ENCODE data around the gene FADS2.

FADS2 gene

DNA sequence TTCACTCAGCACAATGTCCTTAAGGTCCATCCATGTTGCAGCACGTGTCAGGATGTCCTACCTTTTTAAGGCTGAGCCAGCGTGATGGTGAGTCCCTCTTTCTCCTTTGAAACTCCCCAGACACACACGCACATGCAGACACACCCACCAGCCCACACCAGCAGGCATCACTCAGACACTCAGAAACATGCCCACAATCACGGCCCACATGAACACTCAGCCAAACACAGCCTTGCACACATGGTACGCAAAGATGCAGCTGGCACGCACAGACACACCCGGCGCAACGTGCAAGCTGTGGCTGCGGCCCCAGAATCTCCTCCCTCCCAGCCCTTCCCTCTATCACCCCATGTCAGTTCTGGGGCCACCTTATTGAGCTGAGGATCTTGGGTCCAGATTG is 55.2 kb downstream of the FADS2 start:
- in situ Hi-C loops (cut with HindIII; ENCODE audit: low pct_unique_long_range_greater_than_20kb, low sequenced_read_pairs), result no loop called here
- no peak for TF ChIP-seq JUND (IDR thresholded peaks at IDR 0.05; ENCODE audit: low read depth)
- DNase-seq (ENCODE audit: low read depth in 1 of 2, low spot score in 1 of 2), result no peak

DNA sequence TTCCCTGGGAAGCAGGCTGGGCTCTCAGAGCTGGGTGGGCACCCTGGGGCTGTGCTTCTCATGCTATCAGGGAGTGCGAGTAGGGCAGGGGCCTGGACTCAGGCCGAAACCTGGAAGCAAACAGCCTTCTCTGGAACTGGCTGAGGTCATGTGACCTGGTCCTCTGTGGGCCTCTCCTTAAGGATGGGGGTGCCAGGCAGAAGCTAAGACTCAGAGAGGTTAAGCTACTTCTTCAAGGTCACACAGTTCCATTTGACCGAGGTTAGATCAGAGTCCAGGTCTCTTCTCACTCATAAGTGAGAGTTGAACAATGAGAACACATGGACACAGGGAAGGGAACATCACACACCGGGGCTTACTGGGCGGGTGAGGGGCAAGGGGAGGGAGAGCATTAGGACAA is 55.8 kb downstream of the FADS2 start:
- in situ Hi-C loops (cut with HindIII; ENCODE audit: low pct_unique_long_range_greater_than_20kb, low sequenced_read_pairs), result no loop called here
- no peak for TF ChIP-seq JUND (IDR thresholded peaks at IDR 0.05; ENCODE audit: low read depth)
- no peak for DNase-seq (ENCODE audit: low read depth in 1 of 2, low spot score in 1 of 2)

DNA sequence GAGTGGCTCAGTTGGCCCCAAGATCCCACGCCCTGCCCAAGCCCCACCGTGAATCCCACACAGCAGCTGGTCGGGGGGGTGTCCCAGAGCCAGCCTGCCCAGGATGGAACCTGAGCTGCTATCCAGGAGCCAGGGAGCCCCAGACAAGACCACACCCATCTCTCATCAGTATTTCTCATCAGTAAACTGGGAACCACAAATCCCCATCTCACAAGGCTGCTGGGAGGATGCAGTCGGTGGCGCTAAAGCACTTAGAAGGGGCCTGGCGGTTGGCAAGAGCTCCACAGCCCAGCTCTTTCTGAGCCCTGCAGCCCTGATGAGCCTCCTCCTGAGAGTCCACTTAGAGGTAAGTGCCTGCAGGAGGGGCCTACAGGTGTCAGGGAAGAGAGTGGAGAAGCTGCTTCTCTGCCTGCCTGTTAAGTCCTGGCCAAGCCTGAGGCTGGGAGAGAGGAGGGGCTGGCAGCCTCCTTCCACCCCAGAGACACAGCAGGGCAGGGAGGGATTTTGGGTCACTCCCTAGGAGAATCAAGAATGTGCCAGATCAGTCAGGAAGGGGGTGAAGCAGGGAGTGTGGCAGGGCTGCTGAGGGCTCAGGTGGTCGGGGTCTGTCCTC is 57.2 kb downstream of the FADS2 start:
- no peak for TF ChIP-seq JUND (IDR thresholded peaks at IDR 0.05; ENCODE audit: low read depth)
- no peak for DNase-seq (ENCODE audit: low read depth in 1 of 2, low spot score in 1 of 2)
- in situ Hi-C loops (cut with HindIII; ENCODE audit: low pct_unique_long_range_greater_than_20kb, low sequenced_read_pairs), result no loop called here

DNA sequence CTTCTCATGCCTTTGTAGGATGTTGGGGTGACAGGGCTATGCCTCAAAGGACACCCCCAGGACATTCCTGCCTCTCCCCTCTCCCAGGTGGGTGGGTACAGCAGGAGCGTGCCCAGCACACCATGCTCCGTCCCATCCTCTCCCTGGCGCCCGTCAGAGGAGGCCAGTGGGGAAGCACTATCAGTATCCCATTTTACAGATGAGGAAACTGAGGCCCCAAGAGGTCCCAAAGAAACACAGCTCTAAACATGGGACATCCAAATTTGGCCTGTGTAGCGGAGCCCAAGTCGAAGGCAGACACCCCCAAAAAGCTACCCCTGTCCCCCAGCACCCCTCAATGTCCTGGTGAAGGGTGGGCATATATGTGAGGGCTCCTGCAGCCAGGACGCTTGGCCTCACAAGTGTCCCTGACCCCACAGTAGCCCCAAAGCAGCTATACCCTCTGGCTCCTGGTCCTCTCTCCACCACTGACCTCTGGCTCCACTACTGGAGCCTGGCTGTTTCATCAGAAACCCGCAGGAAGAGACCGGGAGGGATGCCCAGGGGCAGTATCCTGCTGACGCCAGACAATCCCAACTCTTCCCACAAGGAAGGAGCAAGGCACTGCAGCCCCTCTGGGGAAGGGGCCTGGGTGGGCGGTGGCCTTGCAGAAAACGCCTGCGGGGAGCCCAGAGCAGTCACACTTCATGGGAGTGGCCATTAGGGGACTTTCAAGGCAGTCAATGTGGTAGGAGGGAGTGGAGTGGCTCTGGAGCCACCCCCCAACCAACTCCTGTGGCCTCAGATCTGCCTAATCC is 57.9 kb downstream of the FADS2 start:
- TF ChIP-seq JUND (IDR thresholded peaks at IDR 0.05; ENCODE audit: low read depth), result no peak
- no peak for DNase-seq (ENCODE audit: low read depth in 1 of 2, low spot score in 1 of 2)
- in situ Hi-C loops (cut with HindIII; ENCODE audit: low pct_unique_long_range_greater_than_20kb, low sequenced_read_pairs), result no loop called here

DNA sequence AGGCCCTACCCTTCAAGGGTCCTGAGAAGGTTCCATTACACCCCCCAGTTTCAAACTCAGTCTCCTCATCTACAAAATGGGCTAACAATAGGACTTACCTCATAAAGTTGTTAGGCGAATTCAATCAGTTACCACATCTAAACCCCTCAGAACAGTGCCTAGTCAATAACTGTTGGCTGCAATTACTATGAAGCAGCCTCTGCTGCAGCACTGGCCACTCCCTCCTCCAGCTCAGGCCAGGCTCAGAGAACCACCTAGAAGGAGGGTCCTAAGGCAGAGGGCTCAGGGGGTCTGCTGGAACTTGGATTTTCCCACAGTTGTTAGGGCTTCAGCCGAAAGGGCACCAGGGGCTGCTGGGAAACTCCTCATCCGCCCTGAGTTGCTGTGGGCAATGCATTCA is 58.5 kb downstream of the FADS2 start:
- DNase-seq (ENCODE audit: low read depth in 1 of 2, low spot score in 1 of 2), result no peak
- in situ Hi-C loops (cut with HindIII; ENCODE audit: low pct_unique_long_range_greater_than_20kb, low sequenced_read_pairs), result no loop called here
- TF ChIP-seq JUND (IDR thresholded peaks at IDR 0.05; ENCODE audit: low read depth), result no peak

DNA sequence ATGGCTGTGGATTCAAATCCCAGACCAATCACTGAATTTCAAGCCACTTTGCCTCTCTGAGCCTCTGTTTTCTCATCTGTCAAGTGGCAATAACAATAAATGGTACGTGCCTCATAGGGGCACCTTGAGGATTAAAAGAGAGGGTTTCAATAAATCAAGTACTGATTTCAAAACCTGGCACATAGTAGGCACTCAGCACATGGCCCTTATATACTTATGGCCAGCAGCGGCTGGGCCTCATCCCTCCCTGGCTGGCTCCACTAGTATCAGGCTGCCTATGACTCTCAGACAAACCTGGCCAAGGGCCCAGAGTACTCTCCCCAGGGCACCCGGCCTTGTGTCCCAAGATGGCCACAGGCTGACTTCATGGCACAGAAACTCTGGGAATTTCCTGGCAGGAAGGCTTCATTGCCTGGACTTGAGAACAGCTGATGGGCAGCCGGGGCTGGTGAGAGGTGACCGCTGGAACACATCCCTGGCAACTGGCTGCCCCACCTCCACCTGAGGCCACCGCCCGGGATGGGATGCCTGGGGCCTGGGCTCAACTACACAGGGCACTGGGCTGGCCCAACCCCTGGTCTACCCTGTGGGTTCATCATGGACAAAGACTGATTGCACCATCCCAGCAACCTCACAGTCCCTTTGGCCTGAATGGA is 59.9 kb downstream of the FADS2 start:
- TF ChIP-seq JUND (IDR thresholded peaks at IDR 0.05; ENCODE audit: low read depth), result no peak
- in situ Hi-C loops (cut with HindIII; ENCODE audit: low pct_unique_long_range_greater_than_20kb, low sequenced_read_pairs), result no loop called here
- DNase-seq (ENCODE audit: low read depth in 1 of 2, low spot score in 1 of 2), result peak in 1 of 2 experiments; percentile 48

DNA sequence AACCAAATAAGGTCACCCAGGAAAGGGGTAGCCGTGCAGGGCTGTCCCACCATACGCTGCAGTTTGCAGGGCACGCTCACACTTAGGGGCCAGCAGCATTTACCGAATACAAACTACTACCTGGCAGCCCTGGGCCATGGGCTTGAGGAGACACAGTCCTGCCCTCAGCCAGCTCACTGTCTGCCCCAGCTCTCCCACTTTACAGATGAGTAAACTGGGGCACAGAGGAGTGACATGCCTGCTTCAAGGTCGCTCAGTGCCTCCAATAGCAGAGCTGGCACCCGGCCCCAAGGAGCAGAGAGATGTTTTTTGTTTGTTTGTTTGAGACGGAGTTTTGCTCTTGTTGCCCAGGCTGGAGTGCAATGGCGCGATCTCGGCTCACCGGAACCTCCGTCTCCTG is 60.5 kb downstream of the FADS2 start:
- TF ChIP-seq JUND (IDR thresholded peaks at IDR 0.05; ENCODE audit: low read depth), result no peak
- DNase-seq (ENCODE audit: low read depth in 1 of 2, low spot score in 1 of 2), result no peak
- in situ Hi-C loops (cut with HindIII; ENCODE audit: low pct_unique_long_range_greater_than_20kb, low sequenced_read_pairs), result no loop called here

DNA sequence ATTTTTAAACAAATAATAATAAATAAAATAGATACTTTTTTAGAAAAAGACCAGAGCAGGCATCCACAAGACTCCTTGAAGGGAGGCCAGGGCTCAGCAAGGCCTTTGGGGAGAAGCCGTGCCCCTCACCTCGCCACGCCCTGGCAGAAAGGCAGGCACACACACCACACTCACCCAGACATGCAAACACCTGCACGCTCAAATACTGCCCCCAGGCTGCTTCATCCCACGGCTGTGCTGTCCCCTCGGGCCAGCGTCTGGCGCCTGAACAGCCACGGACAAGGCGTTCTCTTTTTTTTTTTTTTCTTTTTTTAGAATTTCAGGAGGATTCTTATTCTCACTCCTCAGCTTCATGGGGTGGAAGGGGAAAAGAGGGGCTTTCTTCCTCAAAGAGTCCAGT is 61.7 kb downstream of the FADS2 start:
- in situ Hi-C loops (cut with HindIII; ENCODE audit: low pct_unique_long_range_greater_than_20kb, low sequenced_read_pairs), result no loop called here
- no peak for DNase-seq (ENCODE audit: low read depth in 1 of 2, low spot score in 1 of 2)
- TF ChIP-seq JUND (IDR thresholded peaks at IDR 0.05; ENCODE audit: low read depth), result no peak

DNA sequence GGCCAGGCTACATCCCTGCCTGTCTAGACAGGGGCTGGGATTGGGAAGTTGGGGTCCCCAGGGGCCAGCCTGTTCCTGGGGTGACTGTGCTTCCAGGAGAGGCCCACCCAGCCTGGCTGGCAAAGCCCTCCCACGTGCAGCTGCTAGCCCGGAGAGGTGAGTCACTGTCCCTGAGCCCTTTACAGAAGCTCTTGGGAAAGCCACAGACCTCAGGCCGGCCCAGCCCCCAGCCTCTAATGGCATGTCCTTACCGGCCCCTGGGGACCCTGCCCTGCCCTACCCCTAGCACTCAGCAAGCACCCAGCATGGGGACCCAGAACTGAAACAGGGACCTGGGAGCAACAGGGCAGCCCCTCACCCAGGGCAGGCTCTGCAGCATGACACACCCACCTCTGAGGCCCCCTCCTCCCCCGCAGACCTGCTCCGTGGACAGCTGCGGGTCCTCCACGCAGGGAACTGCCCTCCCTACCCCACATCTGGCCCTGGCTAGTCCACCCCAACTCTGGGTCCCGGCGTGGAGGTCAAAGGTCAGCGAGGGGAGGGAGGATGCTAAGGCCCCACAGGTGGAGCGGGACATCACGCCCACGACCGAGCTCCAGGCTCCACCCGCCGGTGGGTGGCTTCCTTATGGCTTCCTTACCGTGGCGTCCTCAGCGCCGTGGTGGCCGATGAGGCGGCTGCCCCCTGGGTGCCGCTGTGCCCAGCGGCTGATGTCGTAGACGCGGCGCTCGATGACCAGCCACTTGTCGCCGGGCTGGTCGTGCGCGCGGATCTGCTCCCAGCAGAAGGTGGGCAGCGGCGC is 62.6 kb downstream of the FADS2 start:
- in situ Hi-C loops (cut with HindIII; ENCODE audit: low pct_unique_long_range_greater_than_20kb, low sequenced_read_pairs), result no loop called here
- DNase-seq (ENCODE audit: low read depth in 1 of 2, low spot score in 1 of 2), result peak; percentile 52 to 54
- no peak for TF ChIP-seq JUND (IDR thresholded peaks at IDR 0.05; ENCODE audit: low read depth)

DNA sequence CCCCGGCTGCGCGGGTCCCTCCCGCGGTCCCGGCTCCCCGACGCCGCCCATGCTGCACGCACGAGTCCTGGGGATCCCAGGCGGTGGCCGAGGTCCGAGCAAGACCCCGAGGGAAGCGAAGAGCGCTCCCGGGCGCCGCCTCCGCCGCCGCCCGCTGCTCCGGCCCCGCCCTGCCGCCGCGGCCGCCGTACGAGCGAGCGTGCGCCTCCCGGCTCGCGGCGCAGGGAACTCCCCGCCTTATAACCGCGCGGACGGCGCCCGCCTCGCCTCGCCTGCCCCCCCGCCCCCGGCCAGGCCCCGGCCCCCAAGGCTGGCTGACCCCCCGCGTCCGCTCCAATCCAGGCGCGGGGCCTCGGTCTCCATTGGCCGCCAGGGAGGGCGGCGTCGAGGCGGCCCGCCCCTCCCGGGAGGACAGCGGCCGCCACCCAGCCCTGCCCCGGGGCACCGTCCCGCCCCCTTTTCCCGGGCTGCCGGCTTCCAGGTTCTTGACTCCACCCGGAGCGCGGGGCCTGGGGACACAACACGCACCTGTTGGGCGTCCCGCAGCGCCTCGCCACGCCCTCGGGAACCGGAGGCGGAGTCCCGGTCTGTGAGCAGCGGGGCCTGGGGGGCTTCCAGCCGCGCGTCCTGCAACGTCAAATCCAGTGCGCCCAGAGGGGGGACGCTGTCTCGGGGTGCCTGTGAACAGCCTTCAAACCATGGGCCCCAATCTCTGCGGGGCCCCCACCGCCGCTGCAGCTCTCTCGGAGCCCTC is 63.4 kb downstream of the FADS2 start, which contains the start of gene FADS3:
FADS3 (minus strand) TSS at position 215 of the 754 bp plus-strand sequence; CDS start at position 51, 164 bp downstream.
- no peak for TF ChIP-seq JUND (IDR thresholded peaks at IDR 0.05; ENCODE audit: low read depth)
- peak; percentile 95 to 96 for DNase-seq (ENCODE audit: low read depth in 1 of 2, low spot score in 1 of 2)
- in situ Hi-C loops (cut with HindIII; ENCODE audit: low pct_unique_long_range_greater_than_20kb, low sequenced_read_pairs), result no loop called here

DNA sequence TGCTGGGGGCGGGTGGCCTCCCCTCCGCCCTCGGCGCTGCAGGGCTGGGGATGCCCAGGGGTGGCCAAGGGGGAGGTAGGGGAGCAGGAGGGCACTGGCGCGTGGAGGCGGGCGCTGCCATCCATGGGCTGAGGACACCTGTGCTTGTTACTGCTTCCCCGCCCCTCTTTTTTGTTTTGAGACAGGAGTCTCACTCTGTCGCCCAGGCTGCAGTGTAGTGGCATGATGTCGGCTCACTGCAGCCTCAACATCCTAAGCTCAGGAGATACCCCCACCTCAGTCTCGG is 63.9 kb downstream of the FADS2 start:
- in situ Hi-C loops (cut with HindIII; ENCODE audit: low pct_unique_long_range_greater_than_20kb, low sequenced_read_pairs), result no loop called here
- DNase-seq (ENCODE audit: low read depth in 1 of 2, low spot score in 1 of 2), result no peak

DNA sequence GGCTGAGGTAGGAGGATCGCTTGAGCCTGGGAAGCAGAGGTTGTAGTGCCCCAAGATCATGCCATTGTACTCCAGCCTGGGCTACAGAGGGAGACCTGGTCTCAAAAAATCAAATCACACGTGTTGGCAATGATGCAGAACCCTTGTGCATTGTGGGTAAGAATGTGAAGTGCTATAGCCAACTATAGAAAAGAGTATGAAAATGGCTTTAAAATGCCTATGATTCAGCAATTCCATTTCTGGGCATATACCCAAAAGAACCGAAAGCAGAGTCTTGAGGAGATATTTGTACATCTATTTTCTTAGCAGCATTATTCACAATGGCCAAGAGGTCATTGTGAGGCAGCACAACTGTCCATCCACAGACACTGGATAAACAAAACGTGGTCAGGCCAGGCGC is 65.9 kb downstream of the FADS2 start:
- no peak for TF ChIP-seq JUND (IDR thresholded peaks at IDR 0.05; ENCODE audit: low read depth)
- in situ Hi-C loops (cut with HindIII; ENCODE audit: low pct_unique_long_range_greater_than_20kb, low sequenced_read_pairs), result no loop called here
- no peak for DNase-seq (ENCODE audit: low read depth in 1 of 2, low spot score in 1 of 2)

More for the DNA sequence above, 63.9 kb downstream of the FADS2 start:
- TF ChIP-seq JUND (IDR thresholded peaks at IDR 0.05; ENCODE audit: low read depth), result no peak
